HG02642 (cell line): ENCODE measurements around the gene PAPPA2.

Source experiments
- ATAC-seq: cut with Tn5 transposase; IDR thresholded peaks from one replicate; pipeline ENCODE4 v1.9.1; 2021; ENCODE audit warnings: mild to moderate bottlenecking; ENCODE audit not compliant: unreplicated experiment, poor library complexity

Gene PAPPA2

DNA sequence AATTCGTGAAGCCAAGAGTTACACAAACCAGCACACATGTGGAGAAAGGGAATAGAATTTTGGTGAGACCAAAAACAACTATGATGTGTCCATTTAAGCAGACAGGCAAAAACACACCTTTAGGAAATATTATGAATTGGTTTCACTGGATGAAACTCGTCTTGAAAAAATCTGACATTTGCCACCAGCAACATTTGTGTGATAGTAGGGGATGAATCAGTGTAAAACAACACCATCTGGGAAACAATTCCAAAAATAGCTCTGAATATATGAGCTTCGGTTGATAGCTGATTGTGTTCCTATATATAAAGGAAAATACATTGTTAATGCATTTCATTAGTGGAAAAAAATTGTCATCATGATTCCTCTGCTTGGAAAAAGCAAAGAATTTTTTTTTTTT is 327.8 kb downstream of the PAPPA2 start:
- no peak for ATAC-seq

GRCh38 chr1:176791906-176792305 is 328.9 kb downstream of the PAPPA2 start:
- no peak for ATAC-seq

DNA sequence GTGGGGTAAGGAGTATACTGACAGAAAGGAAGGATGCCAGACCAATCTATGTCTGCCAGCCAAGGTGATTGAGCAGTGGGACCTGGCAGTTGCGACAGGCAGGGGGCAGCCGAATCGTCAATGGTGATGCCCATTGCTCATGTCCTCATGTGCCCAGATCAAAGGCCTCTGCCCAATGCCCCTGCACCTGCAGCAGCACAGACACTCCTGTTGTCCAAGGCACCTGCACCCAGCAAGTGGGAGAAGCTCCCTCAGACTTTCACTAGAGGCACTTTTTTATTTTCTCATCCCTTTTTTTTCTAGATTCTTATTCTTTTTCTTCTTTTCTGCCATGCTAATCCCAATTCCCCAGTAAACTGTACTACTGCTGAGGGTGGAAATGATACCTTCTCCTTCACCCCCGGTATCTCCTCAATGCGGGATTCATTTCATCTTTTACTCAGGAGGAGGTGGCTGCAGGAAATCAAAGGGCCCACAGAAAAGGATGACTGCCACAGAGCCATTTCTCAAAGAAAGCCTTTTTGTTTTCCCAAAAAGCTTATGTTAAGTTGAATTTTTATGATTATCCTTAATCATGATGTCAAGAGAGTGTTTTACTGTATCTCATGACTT is 332.0 kb downstream of the PAPPA2 start:
- ATAC-seq = no peak

- ATAC-seq = no peak
These were observed 333.0 kb downstream of the PAPPA2 start for GRCh38 chr1:176795929-176796328.

DNA sequence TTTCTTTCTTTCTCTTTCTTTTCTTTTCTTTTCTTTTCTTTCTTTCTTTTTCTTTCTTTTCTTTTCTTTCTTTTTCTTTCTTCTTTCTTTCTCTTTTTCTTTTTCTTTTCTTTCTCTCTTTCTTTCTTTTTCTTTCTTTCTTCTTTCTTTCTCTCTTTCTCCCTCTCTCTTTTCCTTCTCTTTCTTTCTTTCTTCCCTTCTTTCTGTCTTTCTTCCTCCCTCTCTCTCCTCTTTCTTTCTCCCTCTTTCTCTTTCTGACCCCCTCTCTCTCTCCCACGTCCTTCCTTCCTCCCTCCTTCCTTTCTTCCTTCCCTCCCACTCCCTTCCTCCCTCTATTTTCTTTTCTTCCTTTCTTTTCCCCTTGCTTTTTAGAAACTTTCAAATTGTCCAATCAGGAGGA is 333.6 kb downstream of the PAPPA2 start:
- ATAC-seq = no peak

DNA sequence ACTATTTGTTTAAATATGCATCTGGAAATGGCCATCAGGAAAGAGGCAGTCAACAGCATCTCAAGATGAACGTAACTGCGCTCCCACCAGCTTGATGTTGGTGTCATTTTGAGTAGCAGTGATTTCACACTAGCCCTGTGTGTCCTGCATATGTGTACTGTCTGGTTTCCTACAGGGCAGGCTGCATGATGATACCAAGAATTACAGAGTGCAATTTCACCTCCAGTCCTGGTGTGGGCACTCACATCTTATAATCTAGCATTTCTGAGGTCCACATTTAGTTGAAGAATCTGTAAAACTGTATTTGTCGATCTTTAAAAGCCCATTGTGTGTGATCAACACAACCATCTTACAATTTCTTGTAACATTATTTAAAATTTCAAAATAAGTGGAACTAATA is 336.4 kb downstream of the PAPPA2 start:
- ATAC-seq = no peak

- no peak for ATAC-seq
These were observed 338.1 kb downstream of the PAPPA2 start for GRCh38 chr1:176800978-176801513.

DNA sequence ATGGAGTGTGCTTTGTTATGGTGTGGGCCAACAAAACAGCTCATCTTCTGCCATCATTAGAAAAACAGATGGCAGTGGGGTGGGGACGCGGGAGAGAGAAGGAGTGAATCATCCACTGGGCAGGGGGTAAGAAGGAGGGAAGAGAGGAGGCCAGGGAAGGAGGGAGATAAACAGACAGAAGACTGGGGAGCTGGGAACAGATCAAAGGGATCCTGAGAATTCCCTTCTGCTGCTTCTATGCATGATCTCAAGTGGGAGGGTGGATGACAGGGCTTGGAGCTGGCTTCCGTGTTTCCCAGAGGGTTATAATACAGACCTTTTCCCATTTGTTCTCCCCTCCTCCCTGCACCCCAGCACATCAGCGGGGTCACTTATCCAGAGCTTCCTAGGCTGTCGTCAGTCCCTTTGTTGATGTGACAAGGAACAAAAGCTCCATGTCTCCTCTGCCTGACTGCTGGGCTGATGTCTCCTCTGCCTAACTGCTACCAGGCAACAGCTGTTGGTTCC is 338.6 kb downstream of the PAPPA2 start:
- ATAC-seq = no peak

GRCh38 chr1:176802316-176802715 is 339.3 kb downstream of the PAPPA2 start:
- ATAC-seq = no peak

DNA sequence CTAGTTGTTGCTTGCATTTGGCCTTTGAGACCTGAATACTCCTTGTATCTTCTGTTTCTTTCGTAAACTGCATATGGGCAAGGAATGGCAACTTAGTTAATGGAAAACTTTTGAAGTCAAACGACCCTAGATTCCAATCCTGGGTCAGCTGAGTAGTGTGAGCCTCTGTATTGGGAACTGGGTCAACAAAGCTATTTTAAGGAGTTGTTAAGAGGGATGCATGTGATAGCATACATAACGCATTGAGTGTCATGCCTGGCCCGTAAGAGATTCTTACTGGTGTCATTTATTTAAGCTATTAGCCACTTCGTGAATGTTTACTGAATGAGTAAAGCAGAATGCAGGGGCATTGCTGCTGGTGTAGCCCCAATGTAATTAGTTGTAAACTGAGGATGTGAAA is 340.1 kb downstream of the PAPPA2 start:
- no peak for ATAC-seq

GRCh38 chr1:176803596-176803995 is 340.6 kb downstream of the PAPPA2 start:
- no peak for ATAC-seq

DNA sequence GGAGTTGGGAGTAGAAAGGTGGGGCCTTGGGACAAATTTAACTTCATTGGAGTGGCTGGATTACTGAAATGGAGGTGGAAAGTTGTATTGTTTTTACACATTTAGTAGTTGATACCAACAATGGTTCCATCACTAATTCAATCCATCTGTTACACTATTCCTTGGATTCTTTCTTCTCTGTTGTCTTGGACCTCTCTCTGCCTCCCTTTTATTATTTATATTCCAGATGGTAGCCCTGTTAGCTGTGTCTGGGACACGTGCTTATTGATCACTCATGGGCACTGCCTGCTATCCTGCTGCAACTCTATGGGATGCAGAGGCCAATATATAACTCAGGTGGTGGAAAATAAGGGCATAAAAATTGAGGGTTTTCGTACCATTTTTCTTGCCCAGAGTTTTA is 346.3 kb downstream of the PAPPA2 start:
- no peak for ATAC-seq

DNA sequence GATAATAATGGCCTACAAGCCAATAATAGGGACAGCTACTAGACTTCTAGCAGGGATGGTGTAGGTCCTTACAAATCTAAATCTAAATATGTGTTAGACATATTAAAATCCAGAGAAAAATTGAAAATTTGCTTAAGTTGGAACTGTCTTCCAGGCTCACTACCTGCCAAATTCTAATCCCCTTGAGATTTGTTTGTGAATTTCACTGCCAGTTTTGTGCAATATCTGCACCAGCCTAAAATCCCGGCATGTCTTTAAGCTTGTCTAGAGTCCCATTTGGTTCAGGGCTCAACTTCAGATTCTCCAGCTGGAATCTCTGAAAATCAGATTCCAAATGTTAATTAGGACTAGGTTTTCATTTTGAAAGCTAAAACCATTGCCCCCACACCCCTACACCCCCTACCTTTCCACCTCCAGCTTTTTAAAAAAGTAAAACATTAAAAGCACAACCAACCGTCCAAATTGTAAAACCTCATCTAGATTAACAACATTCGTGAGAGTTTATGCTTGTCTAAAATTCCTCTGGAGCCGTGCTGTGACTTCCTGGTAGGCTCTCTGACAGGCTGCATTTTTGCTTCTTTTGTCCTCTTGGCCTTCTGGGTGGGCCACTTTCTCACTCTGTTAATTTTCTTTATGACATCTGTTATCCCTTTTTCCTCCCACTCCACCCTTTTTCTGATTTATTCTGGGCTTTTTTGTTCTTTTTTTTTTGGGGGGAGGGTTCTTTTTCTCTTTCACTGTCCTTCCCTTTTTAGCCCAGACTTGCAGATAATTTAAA is 348.7 kb downstream of the PAPPA2 start:
- no peak for ATAC-seq

GRCh38 chr1:176815621-176816020 is 352.6 kb downstream of the PAPPA2 start:
- ATAC-seq = no peak

DNA sequence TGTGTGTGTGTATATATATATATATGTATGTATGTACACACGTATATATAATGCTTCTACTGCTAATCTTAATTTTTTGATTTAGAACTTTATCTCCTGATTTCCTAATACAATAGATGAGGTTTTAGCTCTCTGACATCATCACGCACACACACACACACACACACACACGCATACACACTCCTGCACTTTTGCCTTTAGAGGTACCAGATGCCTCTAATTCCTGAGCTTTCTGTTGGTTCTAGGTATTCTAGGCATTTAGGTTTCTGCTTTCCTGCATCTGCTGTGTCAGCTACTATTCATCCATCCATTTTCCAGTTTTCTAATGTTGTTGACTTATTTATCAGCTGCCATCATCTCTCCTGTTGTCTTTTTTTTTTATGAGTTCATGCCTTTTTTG is 353.3 kb downstream of the PAPPA2 start:
- ATAC-seq = no peak

DNA sequence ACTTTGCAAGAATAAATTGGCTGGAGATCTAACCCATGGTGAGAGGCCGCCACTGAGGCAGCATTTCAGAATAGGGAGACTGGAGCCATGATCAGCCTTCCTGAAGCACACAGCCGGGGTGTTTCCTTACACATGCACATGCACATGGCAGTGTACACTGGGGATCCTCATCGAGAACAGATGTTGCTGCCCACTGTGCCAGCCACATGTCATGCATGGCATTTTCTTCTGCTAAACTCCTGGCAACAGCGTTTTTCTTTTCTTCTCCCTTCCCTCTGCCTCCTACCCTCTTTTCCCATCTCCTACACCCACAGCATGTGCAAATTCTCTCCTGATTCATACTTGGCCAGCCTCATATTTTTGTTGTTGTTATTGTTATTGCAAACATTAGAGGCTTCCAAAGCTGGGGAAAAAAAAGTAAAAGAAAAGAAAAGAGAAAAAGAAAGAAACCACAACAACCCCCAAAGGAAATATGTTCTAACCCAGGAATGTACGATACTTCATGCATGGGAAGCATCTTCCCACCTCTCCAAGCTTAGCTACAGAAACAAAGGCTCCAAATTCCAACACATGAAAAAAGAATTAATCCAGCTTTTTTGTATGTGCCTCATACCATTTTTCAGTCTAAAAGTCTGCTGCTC is 357.5 kb downstream of the PAPPA2 start:
- ATAC-seq = no peak

DNA sequence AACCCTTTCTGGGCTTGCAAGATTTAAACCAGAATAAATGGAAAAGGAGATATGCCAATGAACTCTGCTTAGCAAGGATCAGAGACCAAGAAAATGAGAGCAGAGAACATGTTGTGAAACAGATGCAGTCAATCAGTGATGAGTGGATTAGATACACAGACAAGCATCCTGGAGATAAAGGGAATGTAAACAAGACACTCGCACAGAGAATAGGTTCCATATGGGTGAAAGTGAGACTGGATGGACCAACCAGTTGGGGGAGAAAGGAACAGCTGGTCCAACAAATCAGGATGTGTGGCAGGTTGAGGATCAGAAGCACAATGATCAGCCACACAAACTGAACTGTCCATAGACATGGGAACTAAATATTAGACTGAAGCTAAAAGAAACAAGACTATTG is 363.3 kb downstream of the PAPPA2 start:
- ATAC-seq = no peak

DNA sequence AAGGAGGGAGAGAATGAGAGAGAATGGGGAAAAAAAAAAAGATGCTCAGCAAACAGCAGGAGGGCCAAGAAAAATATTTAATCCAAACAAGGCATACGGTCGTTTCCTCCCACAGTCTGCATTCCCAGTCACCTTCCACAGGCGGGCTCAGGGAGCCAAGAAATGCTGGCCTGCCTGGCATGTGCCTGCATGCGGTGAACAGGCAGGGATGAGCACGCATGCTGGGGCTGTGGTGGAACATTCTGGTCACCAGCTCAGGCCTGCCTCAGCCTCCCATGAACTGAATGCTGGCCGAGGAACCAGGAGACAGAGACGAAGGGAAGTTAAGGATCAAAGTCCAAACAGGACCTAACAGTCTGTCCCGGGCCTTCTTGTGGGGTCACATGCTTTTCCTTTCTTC is 366.3 kb downstream of the PAPPA2 start:
- no peak for ATAC-seq

- ATAC-seq = no peak
These were observed 368.2 kb downstream of the PAPPA2 start for GRCh38 chr1:176831150-176831549.

- no peak for ATAC-seq
These were observed 374.7 kb downstream of the PAPPA2 start for GRCh38 chr1:176837708-176838107.

GRCh38 chr1:176838276-176838995 is 375.5 kb downstream of the PAPPA2 start:
- no peak for ATAC-seq
